Colon (tissue), 2 donors: Measurements from ENCODE around the gene RAET1E.
"Not testable (repeated sequence)": the region's sequence is repeated elsewhere in the genome, so short reads cannot be mapped to it uniquely, and the experiment has no call there.

Experiments
- FAIRE-seq: peaks from 2 replicates; lab custom pipeline; 2012; peaks lifted over from hg19 to GRCh38; lab: Jason Lieb, UNC
- donor health status: control.
- donor health status: control.

Gene RAET1E

DNA sequence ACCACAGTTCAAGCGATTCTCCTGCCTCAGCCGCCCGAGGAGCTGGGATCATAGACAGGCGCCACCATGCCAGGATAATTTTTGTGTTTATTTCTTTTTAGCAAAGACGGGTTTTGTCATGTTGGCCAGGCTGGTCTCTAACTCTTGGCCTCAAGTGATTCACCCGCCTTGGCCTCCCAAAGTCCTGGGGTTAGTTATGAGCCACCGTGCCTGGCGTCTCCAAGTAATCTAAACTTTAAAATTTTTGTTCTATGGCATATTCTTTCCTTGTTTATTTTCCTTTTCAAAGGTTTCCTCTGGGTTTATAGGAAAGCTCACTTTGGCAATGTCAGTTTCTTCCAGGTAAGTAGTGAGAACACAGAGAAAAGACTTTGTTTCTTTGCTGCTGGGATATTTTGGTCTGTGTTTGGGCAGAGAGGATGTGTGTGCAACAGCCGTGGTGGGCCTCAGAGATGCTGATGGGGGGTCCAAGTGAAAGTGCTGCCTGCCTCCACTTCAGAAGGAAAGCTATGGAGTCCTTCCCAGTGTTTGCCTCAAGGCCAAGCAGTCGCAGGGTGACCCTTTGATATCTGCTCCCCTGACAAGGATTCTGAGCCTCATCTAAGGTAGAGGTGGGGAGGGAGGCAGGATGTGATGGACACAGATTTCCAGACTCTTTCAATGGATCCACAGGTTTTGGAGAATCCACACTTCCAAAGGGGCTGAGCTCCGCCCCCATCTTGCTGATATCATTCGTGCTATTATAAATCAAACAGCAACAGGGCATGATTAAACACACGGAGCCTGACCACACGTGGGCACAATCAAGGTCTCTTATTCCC, 36.1 kb downstream of the RAET1E start:
- FAIRE-seq, result no peak

DNA sequence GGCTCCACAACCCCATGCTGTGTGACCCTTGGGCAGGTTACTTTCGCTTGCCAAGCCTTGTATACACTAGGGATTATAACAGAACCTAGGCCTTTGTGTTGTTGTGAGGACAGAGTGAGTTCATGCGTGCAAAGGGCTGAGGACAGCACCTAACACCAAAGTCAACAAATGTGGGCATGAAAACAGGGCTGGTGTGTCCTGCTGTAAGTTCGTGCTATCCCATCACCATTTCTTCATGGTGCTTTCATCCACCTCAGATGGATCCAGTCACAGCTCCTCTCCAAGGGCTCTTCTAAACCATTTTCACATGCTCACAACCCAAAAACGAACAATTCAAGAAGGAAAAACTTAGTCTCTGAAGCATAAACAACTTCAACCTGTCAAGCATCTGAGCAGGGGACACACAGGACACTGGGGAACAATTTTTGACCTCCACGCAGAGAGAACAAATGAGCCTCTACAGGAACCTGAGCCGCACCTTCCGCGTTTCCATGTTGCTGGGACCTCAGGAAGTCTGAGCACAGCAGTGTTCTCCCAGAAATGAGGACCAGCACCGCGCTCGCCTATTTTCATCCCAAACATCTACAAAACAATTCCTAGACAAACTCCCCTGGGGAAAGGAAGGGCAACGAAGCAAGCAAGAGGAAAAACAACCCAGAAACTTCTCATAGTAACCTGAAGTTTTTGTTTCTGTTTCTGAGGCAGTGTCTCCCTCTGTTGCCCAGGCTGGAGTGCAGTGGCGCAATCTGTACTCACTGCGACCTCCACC, 36.9 kb downstream of the RAET1E start:
- no peak for FAIRE-seq

DNA sequence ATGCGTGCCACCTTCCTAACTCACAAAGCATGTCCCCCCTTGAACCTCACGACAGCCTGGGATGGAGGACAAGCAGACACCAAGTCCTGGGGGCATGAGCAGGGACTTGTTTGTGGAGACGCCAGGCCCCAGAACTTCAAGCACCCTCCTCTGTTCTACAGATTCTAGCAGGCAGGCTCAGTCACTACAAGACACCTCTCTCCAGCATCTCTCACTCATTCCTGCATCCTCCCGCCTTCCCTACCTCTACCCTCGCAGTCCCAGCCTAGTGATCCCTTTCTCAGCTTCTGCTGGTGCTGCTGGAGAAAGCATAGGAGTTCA, 37.4 kb downstream of the RAET1E start:
- no peak for FAIRE-seq

DNA sequence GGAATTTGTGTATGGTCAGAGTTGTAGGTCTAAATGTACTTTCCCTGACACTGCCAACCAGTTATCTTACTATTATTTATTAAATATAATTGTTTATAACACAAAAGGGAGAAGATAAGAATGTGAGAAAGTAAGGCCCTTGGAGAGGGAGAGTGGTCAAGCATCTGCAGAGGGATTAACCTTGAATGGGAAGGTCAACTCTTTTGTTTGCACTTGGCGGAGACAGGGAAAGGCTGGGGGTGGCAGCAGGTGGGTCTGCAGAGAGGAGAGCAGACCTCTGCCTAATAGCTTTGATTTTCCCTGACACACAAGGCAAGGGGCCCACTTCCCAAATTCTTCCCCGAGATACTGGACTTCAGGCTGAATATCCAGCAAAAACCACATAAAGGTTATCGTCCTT, 38.0 kb downstream of the RAET1E start:
- FAIRE-seq, result no peak

DNA sequence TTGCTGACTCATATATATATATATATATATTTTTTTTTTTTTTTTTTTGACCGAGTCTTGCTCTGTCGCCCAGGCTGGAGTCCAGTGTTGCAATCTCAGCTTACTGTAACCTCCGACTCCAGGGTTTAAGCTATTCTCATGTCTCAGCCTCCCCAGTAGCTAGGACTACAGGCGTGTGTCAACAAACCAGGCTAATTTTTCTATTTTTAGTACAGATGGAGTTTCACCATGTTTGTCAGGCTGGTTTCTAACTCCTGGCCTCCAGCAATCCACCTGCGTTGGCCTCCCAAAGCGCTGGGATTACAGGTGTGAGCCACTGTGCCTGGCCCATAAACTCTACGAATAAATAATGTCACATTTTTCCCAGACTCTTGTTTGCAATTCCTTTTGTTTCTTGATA, 38.5 kb downstream of the RAET1E start:
- no peak for FAIRE-seq

DNA sequence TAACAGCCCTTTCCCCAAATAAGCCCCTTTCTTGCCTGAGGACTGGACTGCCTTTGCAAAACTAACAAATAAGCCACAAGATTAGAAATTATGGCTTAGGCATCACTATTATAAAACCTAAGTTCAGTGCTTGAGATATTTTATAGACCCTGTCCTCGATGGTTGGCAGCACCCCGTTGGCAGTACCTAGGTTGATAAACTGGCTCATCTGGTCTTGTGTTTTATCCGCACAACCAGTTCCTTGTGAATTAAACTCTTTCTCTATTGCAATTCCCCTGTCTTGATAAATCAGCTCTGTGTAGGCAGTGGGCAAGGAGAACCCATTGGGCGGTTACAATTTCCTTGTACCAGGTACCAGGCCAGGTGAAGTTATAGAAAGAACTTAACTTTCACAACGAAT, 40.4 kb downstream of the RAET1E start:
- FAIRE-seq, result no peak

DNA sequence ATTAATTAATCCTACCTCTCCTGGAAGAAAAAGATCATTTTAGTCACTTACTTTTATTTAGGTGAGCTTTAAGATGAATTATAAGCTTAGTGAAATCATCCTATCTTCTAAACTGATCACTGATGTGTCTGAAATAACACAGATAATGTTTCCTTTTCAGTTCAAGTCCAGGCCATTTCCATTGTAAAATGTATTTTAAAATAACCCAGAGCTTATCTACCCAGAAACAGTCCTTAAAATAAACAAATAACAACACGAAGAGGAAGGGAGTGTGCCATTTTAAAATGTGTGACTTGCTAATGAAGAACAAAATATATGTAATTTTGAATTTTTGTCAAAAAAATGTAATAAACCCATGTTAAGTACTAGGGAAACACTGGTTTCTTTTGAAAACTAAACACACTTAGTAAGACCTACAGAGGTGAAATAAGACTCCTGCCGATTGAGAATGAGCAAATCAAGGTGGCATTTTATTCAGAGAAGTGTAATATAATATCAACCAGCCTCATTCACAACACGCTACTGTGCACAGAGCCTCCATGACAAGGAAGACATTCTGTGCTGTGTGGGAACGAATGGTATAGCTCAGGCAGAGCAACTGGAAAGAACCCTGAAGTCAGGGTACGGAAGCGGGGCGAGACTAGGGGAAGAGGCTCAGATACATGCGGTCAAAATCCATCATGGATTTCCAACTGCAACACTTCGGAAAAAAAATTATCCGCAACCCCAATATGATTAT, 41.5 kb downstream of the RAET1E start:
- FAIRE-seq, result no peak

DNA sequence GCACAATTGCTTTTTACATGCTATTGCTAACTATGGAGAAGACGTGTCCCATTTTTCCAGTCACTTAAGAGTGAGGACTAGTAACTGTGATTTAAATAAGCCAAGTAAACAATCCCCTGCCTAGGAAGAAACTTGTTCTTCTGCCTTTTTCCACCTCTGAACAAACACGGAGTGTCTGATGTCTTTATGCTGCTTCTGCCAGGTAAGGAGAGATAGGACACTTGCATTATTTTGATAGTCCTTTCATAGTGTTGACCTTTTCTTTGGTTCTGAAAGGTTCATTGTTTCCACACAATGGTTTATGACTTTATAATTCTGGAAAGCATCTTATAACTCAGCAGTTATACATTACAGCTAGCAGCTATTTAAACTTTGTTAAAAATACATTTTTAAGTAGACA, 42.2 kb downstream of the RAET1E start:
- no peak for FAIRE-seq

DNA sequence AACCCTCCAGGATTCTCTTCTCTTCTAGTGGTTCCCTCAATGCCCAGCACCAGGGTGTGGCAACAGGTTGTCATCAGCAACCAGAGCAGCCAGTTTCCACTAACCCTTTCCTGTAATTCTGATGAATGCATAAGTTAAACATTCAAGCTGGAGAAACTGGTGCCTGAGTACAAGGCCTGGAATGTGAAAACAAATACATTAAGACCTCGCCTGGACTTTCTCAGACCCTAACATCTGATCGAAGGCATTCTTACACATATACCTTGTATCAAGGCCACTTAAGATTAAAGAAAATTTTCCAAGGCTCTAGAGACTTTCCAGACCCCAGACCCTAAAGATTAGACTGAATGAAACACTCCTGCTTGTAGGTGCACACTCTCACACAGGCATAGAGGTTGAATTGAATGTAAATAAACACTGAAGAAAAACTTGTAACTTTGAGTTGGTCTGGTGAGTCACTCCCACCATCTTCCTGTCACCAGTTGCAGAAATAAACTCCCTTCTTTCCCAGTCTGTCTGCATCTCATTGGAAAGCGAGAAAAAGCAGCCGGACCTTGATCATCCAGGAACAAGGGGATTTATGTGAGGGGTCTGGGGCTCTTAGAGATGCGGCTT, 42.8 kb downstream of the RAET1E start:
- FAIRE-seq, result no peak

DNA sequence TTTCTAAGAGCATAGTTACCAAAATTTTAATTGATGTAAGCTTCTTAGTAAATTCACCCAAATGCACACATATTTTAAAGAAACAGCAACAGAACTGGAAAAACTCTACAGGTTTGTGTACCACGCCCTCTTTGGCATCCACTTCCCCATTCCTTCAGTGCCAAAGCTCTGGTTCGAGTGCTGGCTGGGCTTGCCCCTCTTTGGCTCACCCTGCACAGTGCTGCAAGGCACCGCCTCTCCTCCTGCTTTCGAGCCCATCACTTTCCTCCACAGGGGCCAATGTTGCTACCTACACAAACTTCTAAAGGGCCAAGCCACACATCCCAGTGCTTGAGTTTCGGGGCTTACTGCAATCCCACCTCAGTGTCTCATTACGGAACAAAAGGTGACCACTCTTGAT, 43.4 kb downstream of the RAET1E start:
- no peak for FAIRE-seq

DNA sequence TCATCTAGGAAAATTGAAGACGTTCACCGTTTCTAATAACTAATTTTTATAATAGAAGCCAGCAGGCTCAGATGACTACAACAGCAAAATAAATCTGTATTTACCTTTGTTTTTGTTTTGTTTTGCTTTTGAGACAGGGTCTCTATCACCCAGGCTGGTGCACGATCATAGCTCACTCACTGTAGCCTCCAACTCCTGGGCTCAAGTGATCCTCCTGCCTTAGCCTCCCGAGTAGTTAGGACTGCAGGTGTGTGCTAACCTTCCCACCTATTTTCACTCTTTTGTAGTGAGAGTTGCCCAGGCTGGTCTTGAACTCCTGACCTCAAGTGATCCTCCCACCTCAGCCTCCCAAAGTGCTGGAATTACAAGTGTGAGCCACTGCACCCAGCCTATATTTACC, 43.9 kb downstream of the RAET1E start:
- FAIRE-seq, result not testable (repeated sequence)

DNA sequence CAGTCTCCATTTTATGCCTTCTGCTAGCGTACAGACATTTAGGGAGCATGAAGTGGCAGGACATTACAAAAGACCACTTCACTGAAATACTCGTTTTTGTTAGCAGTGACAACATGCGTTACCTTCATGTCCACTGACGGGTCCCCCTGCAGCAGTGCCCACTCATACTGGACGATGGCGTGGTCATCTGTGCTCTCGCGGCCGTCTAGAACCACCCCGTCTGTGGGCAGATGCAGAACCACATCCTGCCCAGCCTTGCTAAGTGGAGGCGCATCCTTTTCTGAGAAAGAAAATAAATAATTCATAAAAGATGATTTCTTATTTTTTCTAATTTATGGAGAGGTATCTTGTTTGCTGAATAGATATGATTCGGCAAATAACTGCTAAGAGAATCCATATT, 45.0 kb downstream of the RAET1E start:
- no peak for FAIRE-seq

DNA sequence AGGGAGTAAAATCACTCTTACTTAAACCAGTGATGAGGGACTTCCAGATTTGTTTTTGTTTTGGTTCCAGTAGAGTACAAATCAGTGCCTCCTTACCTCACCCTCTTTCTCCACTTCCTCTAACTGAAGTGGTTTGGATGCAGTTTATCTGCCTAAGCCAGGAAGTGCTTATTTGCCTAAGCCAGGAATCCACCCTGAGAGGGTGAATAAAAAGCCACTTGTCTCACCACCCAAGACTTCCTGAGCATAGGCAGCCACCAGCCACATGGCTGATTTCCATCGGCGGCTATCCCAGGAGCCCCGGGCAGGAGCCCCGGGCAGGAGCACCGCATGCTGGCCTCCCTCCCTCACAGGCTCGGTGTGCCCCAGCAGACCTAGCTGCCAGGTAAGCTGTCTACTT, 45.7 kb downstream of the RAET1E start:
- FAIRE-seq, result no peak

DNA sequence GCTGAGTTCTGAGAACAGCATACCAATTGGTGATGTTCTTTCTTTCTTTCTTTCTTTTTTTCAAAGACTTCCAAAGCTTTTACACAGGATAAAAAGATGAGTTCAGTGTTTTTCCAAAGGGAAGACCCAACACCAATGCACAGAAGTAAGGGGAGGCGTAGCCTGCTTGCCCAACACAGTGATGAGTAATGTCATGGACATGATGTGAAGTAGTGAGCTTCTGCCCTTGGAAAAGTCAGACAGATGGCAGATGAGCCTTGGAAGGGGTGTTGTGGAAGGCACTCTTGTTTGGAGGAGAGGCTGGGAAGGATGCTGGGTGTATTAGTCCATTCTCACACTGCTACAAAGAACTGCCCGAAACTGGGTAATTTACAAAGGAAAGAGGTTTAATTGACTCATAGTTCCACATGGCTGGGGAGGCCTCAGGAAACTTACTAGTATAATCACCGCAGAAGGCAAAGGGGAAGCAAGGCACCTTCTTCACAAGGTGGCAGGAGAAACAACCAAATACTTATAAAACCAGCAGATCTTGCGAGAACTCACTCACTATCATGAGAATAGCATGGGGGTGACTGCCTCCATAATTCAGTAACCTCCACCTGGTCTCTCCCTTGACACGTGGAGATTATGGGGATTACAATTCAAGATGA, 46.3 kb downstream of the RAET1E start:
- FAIRE-seq, result no peak

DNA sequence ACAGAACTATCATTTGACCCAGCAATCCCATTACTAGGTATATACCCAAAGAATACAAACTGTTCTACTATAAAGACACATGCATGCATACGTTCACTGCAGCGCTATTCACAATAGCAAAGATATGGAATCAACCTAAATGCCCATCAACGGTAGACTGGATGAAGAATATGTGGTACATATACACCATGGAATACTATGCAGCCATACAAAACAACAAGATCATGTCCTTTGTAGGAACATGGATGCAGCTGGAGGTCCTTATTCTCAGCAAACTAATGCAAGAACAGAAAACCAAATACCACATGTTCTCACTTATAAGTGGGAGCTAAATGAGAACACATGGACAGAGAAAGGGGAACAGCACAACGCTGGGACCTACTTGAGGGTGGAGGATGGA, 49.6 kb downstream of the RAET1E start:
- FAIRE-seq, result not testable (repeated sequence)
